Sigmoid colon (tissue), 4 donors: ENCODE data around the gene MRPS11.

Source experiments
- EP300 ChIP-seq, 4 donors: sonication (generic); formaldehyde crosslinking; IDR thresholded peaks; one replicate each; pipeline ENCODE4 v1.6.1; 2017; ENCODE audit warnings: antibody characterized with exemption in 4 of 4
- POLR2A ChIP-seq, 2 donors: fragments of 450-650 bp; IDR thresholded peaks; one replicate each; pipeline ENCODE4 v1.6.1; 2016; ENCODE audit warnings: antibody characterized with exemption in 2 of 2, mild to moderate bottlenecking in 2 of 2, moderate library complexity in 2 of 2
- POLR2AphosphoS5 ChIP-seq, 4 donors: sonication (generic); formaldehyde crosslinking; IDR thresholded peaks; one replicate each; pipeline ENCODE4 v1.6.1; 2017; ENCODE audit warnings: antibody characterized with exemption in 4 of 4
- TF ChIP-seq, protein P1 (sequence below), 4 experiments: fragments of 450-650 bp in 3 of 4; fragments of 200-600 bp in 1 of 4; IDR thresholded peaks; one replicate each; pipeline ENCODE4 v1.5.1; 2016 to 2019; ENCODE audit warnings: antibody characterized with exemption in 4 of 4, mild to moderate bottlenecking in 3 of 4, moderate library complexity in 2 of 4

DNA sequence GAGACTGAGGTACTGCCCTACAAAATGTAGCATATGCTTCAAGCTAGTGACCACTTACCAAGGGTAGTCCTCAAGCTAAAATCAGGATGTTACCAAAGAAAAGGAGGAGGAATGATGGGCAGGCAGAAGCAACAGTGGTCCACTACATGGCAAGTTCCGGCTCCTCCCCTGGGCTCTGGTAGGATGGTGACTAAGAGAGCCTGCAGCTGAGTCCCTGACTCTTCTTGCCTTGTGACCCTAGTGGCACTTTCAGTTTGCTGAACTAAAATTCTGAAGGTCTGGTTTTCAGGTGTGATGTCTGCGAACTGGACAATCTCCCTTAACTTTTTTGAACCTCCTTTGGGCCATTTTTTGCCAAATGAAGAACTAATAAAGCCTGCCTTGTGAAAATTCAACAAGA lies 41.2 kb upstream of the MRPS11 start:
- TF ChIP-seq, protein P1, sequence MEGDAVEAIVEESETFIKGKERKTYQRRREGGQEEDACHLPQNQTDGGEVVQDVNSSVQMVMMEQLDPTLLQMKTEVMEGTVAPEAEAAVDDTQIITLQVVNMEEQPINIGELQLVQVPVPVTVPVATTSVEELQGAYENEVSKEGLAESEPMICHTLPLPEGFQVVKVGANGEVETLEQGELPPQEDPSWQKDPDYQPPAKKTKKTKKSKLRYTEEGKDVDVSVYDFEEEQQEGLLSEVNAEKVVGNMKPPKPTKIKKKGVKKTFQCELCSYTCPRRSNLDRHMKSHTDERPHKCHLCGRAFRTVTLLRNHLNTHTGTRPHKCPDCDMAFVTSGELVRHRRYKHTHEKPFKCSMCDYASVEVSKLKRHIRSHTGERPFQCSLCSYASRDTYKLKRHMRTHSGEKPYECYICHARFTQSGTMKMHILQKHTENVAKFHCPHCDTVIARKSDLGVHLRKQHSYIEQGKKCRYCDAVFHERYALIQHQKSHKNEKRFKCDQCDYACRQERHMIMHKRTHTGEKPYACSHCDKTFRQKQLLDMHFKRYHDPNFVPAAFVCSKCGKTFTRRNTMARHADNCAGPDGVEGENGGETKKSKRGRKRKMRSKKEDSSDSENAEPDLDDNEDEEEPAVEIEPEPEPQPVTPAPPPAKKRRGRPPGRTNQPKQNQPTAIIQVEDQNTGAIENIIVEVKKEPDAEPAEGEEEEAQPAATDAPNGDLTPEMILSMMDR (IDR thresholded peaks at IDR 0.05), result no peak
- TF ChIP-seq EP300 (IDR thresholded peaks at IDR 0.05) (no peak), POLR2AphosphoS5 (IDR thresholded peaks at IDR 0.05) (no peak), POLR2A (IDR thresholded peaks at IDR 0.05) (no peak)
